DOHH2 (cell line): ENCODE measurements around the gene CALHM1.

Source experiments
- EZH2phosphoT487 ChIP-seq: fragments of 200-600 bp; sonication (generic); IDR thresholded peaks from 2 replicates; pipeline ENCODE4 v1.6.1; 2017; ENCODE audit warnings: borderline replicate concordance, mild to moderate bottlenecking, antibody characterized with exemption, low read length, moderate library complexity, mixed read lengths
- TF ChIP-seq, protein P1 (sequence below): fragments of 200-600 bp; sonication (generic); IDR thresholded peaks from one replicate; pipeline ENCODE4 v1.5.1; 2014; ENCODE audit warnings: antibody characterized with exemption, mild to moderate bottlenecking, low read depth, low read length; ENCODE audit not compliant: poor library complexity, severe bottlenecking

- TF ChIP-seq, protein P1, sequence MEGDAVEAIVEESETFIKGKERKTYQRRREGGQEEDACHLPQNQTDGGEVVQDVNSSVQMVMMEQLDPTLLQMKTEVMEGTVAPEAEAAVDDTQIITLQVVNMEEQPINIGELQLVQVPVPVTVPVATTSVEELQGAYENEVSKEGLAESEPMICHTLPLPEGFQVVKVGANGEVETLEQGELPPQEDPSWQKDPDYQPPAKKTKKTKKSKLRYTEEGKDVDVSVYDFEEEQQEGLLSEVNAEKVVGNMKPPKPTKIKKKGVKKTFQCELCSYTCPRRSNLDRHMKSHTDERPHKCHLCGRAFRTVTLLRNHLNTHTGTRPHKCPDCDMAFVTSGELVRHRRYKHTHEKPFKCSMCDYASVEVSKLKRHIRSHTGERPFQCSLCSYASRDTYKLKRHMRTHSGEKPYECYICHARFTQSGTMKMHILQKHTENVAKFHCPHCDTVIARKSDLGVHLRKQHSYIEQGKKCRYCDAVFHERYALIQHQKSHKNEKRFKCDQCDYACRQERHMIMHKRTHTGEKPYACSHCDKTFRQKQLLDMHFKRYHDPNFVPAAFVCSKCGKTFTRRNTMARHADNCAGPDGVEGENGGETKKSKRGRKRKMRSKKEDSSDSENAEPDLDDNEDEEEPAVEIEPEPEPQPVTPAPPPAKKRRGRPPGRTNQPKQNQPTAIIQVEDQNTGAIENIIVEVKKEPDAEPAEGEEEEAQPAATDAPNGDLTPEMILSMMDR: no peak
- no peak for TF ChIP-seq EZH2phosphoT487
These were observed at the start of gene CALHM1 for GRCh38 chr10:103458720-103459119.
